ENCODE data around the gene IL1F10.

IL1F10 gene

GRCh38 chr2:113114224-113114945, 46.6 kb downstream of the IL1F10 start (continued):
- TF ChIP-seq PPARA (CRISPR knock-in tag; IDR thresholded peaks at IDR 0.05; ENCODE audit: borderline replicate concordance) (no peak), ZFP3 (CRISPR knock-in tag; IDR thresholded peaks at IDR 0.05) (no peak)

GRCh38 chr2:113114996-113115395, 47.2 kb downstream of the IL1F10 start:
- no peak for TF ChIP-seq TOX (CRISPR knock-in tag; IDR thresholded peaks at IDR 0.05; ENCODE audit: borderline replicate concordance)
- no peak for TF ChIP-seq ZFP3 (CRISPR knock-in tag; IDR thresholded peaks at IDR 0.05)
- no peak for TF ChIP-seq ZFP30 (CRISPR knock-in tag; IDR thresholded peaks at IDR 0.05)
- no peak for TF ChIP-seq ESRRG (CRISPR knock-in tag; IDR thresholded peaks at IDR 0.05)
- TF ChIP-seq CSDC2 (CRISPR knock-in tag; IDR thresholded peaks at IDR 0.05) = no peak
- TF ChIP-seq POU6F1 (CRISPR knock-in tag; IDR thresholded peaks at IDR 0.05; ENCODE audit: borderline replicate concordance, low read depth) = no peak
- TF ChIP-seq OSR1 (CRISPR knock-in tag; IDR thresholded peaks at IDR 0.05) = no peak
- TF ChIP-seq, protein P1, sequence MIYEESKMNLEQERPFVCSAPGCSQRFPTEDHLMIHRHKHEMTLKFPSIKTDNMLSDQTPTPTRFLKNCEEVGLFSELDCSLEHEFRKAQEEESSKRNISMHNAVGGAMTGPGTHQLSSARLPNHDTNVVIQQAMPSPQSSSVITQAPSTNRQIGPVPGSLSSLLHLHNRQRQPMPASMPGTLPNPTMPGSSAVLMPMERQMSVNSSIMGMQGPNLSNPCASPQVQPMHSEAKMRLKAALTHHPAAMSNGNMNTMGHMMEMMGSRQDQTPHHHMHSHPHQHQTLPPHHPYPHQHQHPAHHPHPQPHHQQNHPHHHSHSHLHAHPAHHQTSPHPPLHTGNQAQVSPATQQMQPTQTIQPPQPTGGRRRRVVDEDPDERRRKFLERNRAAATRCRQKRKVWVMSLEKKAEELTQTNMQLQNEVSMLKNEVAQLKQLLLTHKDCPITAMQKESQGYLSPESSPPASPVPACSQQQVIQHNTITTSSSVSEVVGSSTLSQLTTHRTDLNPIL (CRISPR knock-in tag; IDR thresholded peaks at IDR 0.05; ENCODE audit: low read depth) = no peak
- no peak for TF ChIP-seq GLIS3 (CRISPR knock-in tag; IDR thresholded peaks at IDR 0.05)
- no peak for TF ChIP-seq BACH2 (CRISPR knock-in tag; IDR thresholded peaks at IDR 0.05; ENCODE audit: borderline replicate concordance)
- TF ChIP-seq ZNF70 (CRISPR knock-in tag; IDR thresholded peaks at IDR 0.05) = no peak
- no peak for TF ChIP-seq ISL1 (CRISPR knock-in tag; IDR thresholded peaks at IDR 0.05)
- no peak for TF ChIP-seq TCF4 (CRISPR knock-in tag; IDR thresholded peaks at IDR 0.05; ENCODE audit: borderline replicate concordance)
- no peak for TF ChIP-seq SNAI2 (CRISPR knock-in tag; IDR thresholded peaks at IDR 0.05)
- no peak for TF ChIP-seq PATZ1 (CRISPR knock-in tag; IDR thresholded peaks at IDR 0.05; ENCODE audit: borderline replicate concordance)
- no peak for TF ChIP-seq ZNF565 (CRISPR knock-in tag; conservative IDR thresholded peaks at IDR 0.05; ENCODE audit: low read depth)
- no peak for ATAC-seq

GRCh38 chr2:113116100-113116958, 48.6 kb downstream of the IL1F10 start:
- no peak for TF ChIP-seq PPARA (CRISPR knock-in tag; IDR thresholded peaks at IDR 0.05; ENCODE audit: borderline replicate concordance)
- TF ChIP-seq BACH2 (CRISPR knock-in tag; IDR thresholded peaks at IDR 0.05; ENCODE audit: borderline replicate concordance) = no peak
- no peak for TF ChIP-seq ZNF70 (CRISPR knock-in tag; IDR thresholded peaks at IDR 0.05)
- no peak for TF ChIP-seq CSDC2 (CRISPR knock-in tag; IDR thresholded peaks at IDR 0.05)
- TF ChIP-seq ZNF565 (CRISPR knock-in tag; conservative IDR thresholded peaks at IDR 0.05; ENCODE audit: low read depth) = no peak
- TF ChIP-seq ZNF8 (CRISPR knock-in tag; IDR thresholded peaks at IDR 0.05) = no peak
- no peak for TF ChIP-seq ARNTL (CRISPR knock-in tag; IDR thresholded peaks at IDR 0.05; ENCODE audit: borderline replicate concordance, low read depth)
- TF ChIP-seq SNAI2 (CRISPR knock-in tag; IDR thresholded peaks at IDR 0.05) = no peak
- TF ChIP-seq, protein P2, sequence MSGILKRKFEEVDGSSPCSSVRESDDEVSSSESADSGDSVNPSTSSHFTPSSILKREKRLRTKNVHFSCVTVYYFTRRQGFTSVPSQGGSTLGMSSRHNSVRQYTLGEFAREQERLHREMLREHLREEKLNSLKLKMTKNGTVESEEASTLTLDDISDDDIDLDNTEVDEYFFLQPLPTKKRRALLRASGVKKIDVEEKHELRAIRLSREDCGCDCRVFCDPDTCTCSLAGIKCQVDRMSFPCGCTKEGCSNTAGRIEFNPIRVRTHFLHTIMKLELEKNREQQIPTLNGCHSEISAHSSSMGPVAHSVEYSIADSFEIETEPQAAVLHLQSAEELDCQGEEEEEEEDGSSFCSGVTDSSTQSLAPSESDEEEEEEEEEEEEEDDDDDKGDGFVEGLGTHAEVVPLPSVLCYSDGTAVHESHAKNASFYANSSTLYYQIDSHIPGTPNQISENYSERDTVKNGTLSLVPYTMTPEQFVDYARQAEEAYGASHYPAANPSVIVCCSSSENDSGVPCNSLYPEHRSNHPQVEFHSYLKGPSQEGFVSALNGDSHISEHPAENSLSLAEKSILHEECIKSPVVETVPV (CRISPR knock-in tag; IDR thresholded peaks at IDR 0.05) = no peak
- ATAC-seq = no peak

Measured in SK-N-SH treated with all-trans-retinoic acid at 6 μM for 48 hours (cell line).